Stomach (tissue), 9 donors: ENCODE results near the gene ZNF814. TPM values are rescaled to one million over a fixed set of nuclear protein-coding genes. Genes with fewer than 3 reads are reported as not detected.

ENCODE experiments used
- DNase-seq, 2 donors: peaks; one replicate each; pipeline versions ENCODE4 v3.0.0 to v3.0.0-alpha.2; 2013 to 2019
- H3K27ac ChIP-seq, 5 donors: fragments of 200-600 bp in 4 of 5; sonication (generic) in 4 of 5; one replicate each; pipeline ENCODE4 v1.5.1; 2013 to 2019; ENCODE audit warnings: mild to moderate bottlenecking in 1 of 5, moderate library complexity in 1 of 5
- H3K27me3 ChIP-seq, 3 donors: fragments of 200-600 bp; sonication (generic); one replicate each; pipeline ENCODE4 v1.5.1; 2017 to 2019; ENCODE audit warnings: mixed run types in 1 of 3
- H3K36me3 ChIP-seq, 4 donors: fragments of 200-600 bp; sonication (generic); 1 replicate in 3 of 4; 2 replicates in 1 of 4; pipeline ENCODE4 v1.5.1; 2016 to 2019
- H3K4me1 ChIP-seq, 4 donors: fragments of 200-600 bp; sonication (generic); one replicate each; pipeline ENCODE4 v1.5.1; 2016 to 2019
- H3K4me3 ChIP-seq, 4 donors: fragments of 200-600 bp; sonication (generic) in 3 of 4; one replicate each; pipeline ENCODE4 v1.5.1; 2016 to 2019; ENCODE audit warnings: mild to moderate bottlenecking in 1 of 4
- H3K9me3 ChIP-seq, 4 donors: fragments of 200-600 bp; sonication (generic); one replicate each; pipeline ENCODE4 v1.5.1; 2016 to 2019
- EP300 ChIP-seq: sonication (generic); formaldehyde crosslinking; IDR thresholded peaks from one replicate; pipeline ENCODE4 v1.6.1; 2017; ENCODE audit warnings: antibody characterized with exemption
- POLR2A ChIP-seq, 4 donors: fragments of 450-650 bp; IDR thresholded peaks; one replicate each; pipeline ENCODE4 v1.6.1; 2016; ENCODE audit warnings: antibody characterized with exemption in 4 of 4, control low read depth in 2 of 4, mild to moderate bottlenecking in 1 of 4, moderate library complexity in 1 of 4
- POLR2AphosphoS5 ChIP-seq, 3 donors: sonication (generic); formaldehyde crosslinking; IDR thresholded peaks; one replicate each; pipeline ENCODE4 v1.6.1; 2016; ENCODE audit warnings: antibody characterized with exemption in 3 of 3
- WGBS, 5 donors: extraction: QIAGEN DNeasy Blood & Tissue Kit in 3 of 5; methylation state at CpG; one replicate each; pipeline versions ENCODE4 v1.1.5 to v1.1.7; 2013 to 2018; 5-methylcytosine and 5-hydroxymethylcytosine counted together
- intact Hi-C: fragments of 100-400 bp; cut with DNase I; formaldehyde crosslinking; loops from one replicate; pipeline ENCODE4 v1.15.1; 2023; ENCODE audit warnings: low total_unique reads
- polyA plus RNA-seq, 3 donors: library from polyadenylated mRNA; stranded (reverse); fragments of 200-250 nt; gene quantifications; one replicate each; pipeline ENCODE4 v1.2.3, GENCODE V29; 2013
- total RNA-seq, 5 donors: library from RNA; depleted of rRNA; stranded (reverse); fragments of >200 nt; gene quantifications; one replicate each; pipeline versions ENCODE4 v1.1.0 to v1.2.3, GENCODE V29; 2014 to 2016
- TF ChIP-seq, protein P1 (sequence below), 7 experiments: fragments of 450-650 bp in 4 of 7; fragments of 200-600 bp in 3 of 7; sonication (generic) in 3 of 7; IDR thresholded peaks; one replicate each; pipeline ENCODE4 v1.5.1; 2016 to 2019; ENCODE audit warnings: antibody characterized with exemption in 7 of 7, control low read depth in 2 of 7, mild to moderate bottlenecking in 1 of 7
- donor health status: healthy with polysubstance abuse.
- donor health status: Bipolar disorder and iron deficiency.
- donor health status: healthy.

Gene ZNF814
- total and polyA plus RNA-seq, 8 donors, result 0.45 to 31.0 (median 5.0) TPM

DNA sequence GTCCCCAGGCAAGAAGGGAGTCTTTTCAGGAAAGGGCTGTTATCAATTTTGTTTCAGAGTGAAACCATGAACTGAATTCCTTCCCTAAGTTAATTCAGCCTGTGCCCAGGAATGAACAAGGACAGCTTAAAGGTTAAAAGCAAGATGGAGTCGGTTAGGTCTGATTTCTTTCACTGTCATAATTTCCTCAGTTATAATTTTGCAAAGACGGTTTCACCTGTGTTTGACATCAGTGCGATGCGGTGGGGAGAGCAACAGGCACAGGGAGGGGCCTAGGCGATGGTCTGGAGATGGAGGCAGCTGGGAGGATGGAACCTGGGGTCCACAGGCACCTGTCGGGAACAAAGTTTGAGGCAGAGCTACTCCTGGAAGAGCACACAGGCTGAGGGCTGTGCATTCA, 68.2 kb downstream of the ZNF814 start:
- no peaks in the 10 kb centered on the region for H3K27me3 ChIP-seq
- H3K9me3 ChIP-seq, result no peaks in the 10 kb centered on the region
- intact Hi-C loops, result no loop called here
- peak overlapping the region; percentile 80 to 97 (median 91) for H3K4me3 ChIP-seq
- TF ChIP-seq, protein P1, sequence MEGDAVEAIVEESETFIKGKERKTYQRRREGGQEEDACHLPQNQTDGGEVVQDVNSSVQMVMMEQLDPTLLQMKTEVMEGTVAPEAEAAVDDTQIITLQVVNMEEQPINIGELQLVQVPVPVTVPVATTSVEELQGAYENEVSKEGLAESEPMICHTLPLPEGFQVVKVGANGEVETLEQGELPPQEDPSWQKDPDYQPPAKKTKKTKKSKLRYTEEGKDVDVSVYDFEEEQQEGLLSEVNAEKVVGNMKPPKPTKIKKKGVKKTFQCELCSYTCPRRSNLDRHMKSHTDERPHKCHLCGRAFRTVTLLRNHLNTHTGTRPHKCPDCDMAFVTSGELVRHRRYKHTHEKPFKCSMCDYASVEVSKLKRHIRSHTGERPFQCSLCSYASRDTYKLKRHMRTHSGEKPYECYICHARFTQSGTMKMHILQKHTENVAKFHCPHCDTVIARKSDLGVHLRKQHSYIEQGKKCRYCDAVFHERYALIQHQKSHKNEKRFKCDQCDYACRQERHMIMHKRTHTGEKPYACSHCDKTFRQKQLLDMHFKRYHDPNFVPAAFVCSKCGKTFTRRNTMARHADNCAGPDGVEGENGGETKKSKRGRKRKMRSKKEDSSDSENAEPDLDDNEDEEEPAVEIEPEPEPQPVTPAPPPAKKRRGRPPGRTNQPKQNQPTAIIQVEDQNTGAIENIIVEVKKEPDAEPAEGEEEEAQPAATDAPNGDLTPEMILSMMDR (IDR thresholded peaks at IDR 0.05), result no peak
- no peak for TF ChIP-seq POLR2AphosphoS5 (IDR thresholded peaks at IDR 0.05)
- TF ChIP-seq EP300, result no peak
- no peak for TF ChIP-seq POLR2A (IDR thresholded peaks at IDR 0.05)
- DNase-seq, result no peak
- 41 to 60% (median 51%) methylated on average over 6 of the region's 6 CpGs for WGBS, 5 donors
- peaks cover 15 to 57% (median 43%) of the 10 kb centered on the region in 4 donors for H3K4me1 ChIP-seq
- H3K27ac ChIP-seq, result peak overlapping the region; percentile 54 to 92 (median 90)
- peaks cover 0 to 16% (median 2%) of the 10 kb centered on the region in 4 donors for H3K36me3 ChIP-seq

DNA sequence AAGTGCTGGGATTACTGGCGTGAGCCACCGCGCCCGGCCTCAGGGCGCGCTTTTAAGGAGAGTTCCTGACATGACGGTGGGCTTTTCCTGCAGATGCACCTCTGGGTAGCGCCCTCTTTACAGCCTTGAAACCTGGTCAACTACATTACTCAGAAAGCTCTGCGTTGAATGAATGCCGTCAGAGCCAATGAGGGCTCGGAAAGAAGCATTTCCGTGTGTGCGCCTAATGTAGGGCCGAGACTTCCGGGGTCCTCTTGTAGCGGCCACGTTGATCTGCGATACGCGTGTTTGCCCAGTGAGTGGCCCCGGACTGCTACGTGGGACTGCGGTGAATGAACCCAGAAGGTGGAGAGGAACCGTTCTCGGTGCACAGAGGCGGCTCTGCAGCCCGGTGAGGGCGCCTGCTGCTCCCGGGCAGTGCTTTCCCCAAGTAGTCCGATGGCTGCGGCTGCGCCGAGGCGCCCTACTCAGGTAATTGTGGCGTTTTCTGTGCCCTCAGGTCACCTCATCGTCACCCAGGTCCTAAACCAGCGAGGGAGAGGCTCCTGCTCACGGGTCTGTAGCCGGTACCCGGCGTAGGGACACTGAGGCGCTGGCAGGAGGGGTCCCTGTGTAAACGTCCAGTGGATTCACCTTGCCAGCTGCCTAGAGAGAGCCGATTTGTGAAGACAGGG, 69.2 kb downstream of the ZNF814 start:
- Histone ChIP-seq H3K4me3 (peak overlapping the region; percentile 80 to 97 (median 91)), H3K27me3 (no peaks in the 10 kb centered on the region), H3K9me3 (no peaks in the 10 kb centered on the region), H3K36me3 (peaks cover 0 to 12% (median 0%) of the 10 kb centered on the region in 4 donors), H3K4me1 (peaks cover 22 to 60% (median 52%) of the 10 kb centered on the region in 4 donors), H3K27ac (peak overlapping the region; percentile 89 to 92 (median 91))
- TF ChIP-seq POLR2AphosphoS5 (IDR thresholded peaks at IDR 0.05), result peak; percentile 28 to 94 (median 82)
- peak in 1 of 4 donors; percentile 29 for TF ChIP-seq POLR2A (IDR thresholded peaks at IDR 0.05)
- no peak for TF ChIP-seq EP300
- TF ChIP-seq, protein P1 (IDR thresholded peaks at IDR 0.05), result no peak
- intact Hi-C loops, result no loop called here
- 0 to 1% (median 1%) methylated on average over 23 to 44 of the region's 44 CpGs for WGBS, 5 donors
- DNase-seq, result peak; percentile 92 to 97

DNA sequence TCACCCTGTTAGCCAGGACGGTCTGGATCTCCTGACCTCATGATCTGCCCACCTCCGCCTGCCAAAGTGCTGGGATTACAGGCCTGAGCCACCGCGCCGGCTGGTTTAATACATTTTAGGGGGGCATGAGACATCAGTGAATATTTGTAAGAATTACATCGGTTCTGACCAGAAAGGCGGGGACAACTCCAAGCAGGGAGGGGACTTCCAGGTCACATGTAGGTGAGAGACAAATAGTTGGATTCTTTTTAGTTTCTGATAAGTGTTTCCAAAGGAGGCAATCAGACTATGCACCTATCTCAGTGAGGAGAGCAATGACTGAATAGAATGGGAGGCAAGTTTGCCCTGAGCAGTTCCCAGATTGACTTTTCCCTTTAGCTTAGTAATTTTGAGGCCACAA, 70.5 kb downstream of the ZNF814 start:
- no peak overlapping the region for H3K27ac ChIP-seq
- DNase-seq, result no peak
- no peaks in the 10 kb centered on the region for H3K9me3 ChIP-seq
- 87 to 90% (median 89%) methylated on average over 7 of the region's 7 CpGs for WGBS, 5 donors
- intact Hi-C loops, result no loop called here
- H3K27me3 ChIP-seq, result no peaks in the 10 kb centered on the region
- no peak for TF ChIP-seq POLR2A (IDR thresholded peaks at IDR 0.05)
- no peak for TF ChIP-seq EP300
- TF ChIP-seq, protein P1 (IDR thresholded peaks at IDR 0.05), result no peak
- no peak for TF ChIP-seq POLR2AphosphoS5 (IDR thresholded peaks at IDR 0.05)
- H3K4me3 ChIP-seq, result no peak overlapping the region
- peaks cover 0 to 4% (median 0%) of the 10 kb centered on the region in 4 donors for H3K36me3 ChIP-seq
- peaks cover 27 to 62% (median 51%) of the 10 kb centered on the region in 4 donors for H3K4me1 ChIP-seq

DNA sequence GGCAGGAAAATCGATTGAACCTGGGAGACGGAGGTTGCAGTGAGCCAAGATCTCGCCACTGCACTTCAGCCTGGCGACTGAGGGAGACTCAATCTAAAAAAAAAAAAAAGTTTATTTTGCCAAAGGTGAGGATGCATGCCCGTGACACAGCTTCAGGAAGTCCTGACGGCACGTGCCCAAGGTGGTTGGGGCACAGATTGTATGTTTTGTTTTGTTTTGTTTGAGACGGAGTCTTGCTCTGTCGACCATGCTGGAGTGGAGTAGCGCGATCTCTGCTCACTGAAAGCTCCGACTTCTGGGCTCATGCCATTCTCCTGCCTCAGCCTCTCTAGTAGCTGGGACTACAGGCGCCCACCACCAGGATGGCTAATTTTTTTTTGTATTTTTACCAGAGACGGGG, 70.9 kb downstream of the ZNF814 start:
- no peak overlapping the region for H3K27ac ChIP-seq

More for the DNA sequence above, 70.9 kb downstream of the ZNF814 start:
- no peaks in the 10 kb centered on the region for H3K9me3 ChIP-seq
- DNase-seq, result no peak
- TF ChIP-seq EP300, result no peak
- no peak for TF ChIP-seq POLR2A (IDR thresholded peaks at IDR 0.05)
- TF ChIP-seq POLR2AphosphoS5 (IDR thresholded peaks at IDR 0.05), result no peak
- TF ChIP-seq, protein P1 (IDR thresholded peaks at IDR 0.05), result no peak
- peaks cover 27 to 61% (median 49%) of the 10 kb centered on the region in 4 donors for H3K4me1 ChIP-seq
- H3K27me3 ChIP-seq, result no peaks in the 10 kb centered on the region
- 93 to 98% (median 95%) methylated on average over 14 of the region's 14 CpGs for WGBS, 5 donors
- intact Hi-C loops, result no loop called here
- H3K4me3 ChIP-seq, result no peak overlapping the region
- peaks cover under 1 to 5% (median under 1%) of the 10 kb centered on the region in 4 donors for H3K36me3 ChIP-seq
